ENCODE measurements around the gene FAM171A1.
A peak's percentile ranks its signal among the peaks of the same experiment; 100 is the strongest.

FAM171A1 gene

DNA sequence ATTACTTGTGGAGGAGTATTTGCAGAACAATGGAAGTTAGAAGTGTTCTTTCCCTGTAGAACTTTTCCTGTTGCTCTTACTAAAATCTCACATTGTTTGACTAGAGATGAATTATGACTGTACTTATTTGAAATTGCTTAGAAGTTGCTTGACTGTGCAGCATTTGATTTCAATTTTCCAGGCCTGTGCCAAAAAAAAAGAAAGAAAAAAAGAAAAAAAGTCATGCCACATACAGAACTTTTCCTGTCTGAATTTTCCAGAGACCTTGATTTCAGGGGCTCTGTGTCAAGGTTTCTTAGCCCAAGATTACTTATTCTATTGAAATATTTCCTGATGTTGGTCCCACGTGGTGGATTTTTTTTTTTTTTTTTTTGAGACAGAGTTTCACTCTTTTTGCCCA, 3.5 kb upstream of the FAM171A1 start:
- FAIRE-seq: no peak

DNA sequence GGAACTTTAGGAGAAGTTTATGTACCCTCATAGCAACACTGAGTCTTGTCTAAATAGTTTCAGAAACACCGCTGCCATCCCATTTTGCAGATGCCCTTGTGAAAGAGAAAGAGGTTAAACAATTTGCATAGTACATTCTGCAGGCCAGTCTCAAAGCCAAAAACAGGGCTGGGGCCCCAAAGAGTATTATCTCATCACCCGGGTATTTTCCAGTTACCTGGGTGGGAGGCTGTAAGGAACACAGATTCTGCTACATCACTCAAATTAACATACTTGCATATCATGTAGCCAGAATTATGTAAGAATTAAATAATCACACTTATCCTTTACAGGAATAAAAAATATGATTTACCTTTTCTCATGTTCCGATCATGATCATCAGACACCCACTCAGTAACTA, 3.1 kb upstream of the FAM171A1 start:
- FAIRE-seq: no peak

More for the DNA sequence above, 3.5 kb upstream of the FAM171A1 start:
- no peak for DNase-seq (ENCODE audit: insufficient read length, low spot score)

DNA sequence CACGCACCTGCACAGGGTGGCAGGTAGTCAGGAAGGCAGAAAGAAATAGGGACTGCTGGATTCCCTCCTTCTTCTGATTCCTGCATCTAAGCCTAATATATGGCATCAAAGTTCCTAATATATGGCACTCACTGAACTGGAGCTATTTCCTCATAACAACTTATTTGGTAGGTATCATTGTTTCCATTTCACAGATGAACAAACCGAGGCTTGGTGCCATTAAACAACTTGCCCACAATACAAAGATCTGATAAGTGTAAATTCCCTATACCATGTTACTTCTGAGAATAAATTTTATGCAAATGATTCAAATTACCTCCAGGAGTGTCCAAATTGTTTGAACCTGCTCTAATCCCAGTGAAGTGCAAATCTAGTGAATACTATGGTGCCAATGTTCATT, 2.1 kb upstream of the FAM171A1 start:
- FAIRE-seq (no peak), DNase-seq (ENCODE audit: insufficient read length, low spot score) (no peak)

More for the DNA sequence above, 3.1 kb upstream of the FAM171A1 start:
- DNase-seq (ENCODE audit: insufficient read length, low spot score): no peak

DNA sequence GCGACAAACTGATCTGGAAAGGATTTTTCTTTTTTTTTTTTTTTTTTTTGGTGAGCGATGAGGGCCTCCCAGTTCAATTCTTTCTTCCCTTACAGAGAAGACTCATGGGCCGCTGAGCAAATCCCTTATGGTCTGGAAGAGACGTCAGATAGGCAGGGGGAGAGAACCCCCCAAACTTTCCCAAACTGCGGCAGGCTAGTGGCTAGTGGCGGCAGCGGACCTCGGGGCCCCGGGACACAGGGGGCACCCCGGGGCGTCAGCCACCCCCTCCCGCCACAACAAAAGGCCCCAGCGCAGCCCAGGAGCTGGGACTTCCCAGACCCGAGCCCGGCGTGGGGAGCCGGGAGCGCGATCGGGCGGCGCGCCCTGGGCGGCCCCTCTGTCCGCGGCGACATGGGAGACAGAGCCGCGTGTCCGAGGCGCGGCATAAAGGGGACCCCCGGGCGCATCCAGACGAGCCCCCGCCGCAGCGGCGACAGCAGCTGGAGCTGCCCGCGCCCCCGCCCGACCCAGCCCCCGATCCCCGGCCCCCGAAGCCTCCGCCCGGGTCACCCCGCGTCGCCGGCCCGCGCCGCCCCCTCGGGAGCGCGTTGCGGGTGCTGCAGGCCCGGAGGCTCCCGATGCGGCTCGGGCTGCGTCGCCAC, 755 bp downstream of the FAM171A1 start:
- DNase-seq (ENCODE audit: insufficient read length, low spot score): peak; percentile 24
- no peak for FAIRE-seq

DNA sequence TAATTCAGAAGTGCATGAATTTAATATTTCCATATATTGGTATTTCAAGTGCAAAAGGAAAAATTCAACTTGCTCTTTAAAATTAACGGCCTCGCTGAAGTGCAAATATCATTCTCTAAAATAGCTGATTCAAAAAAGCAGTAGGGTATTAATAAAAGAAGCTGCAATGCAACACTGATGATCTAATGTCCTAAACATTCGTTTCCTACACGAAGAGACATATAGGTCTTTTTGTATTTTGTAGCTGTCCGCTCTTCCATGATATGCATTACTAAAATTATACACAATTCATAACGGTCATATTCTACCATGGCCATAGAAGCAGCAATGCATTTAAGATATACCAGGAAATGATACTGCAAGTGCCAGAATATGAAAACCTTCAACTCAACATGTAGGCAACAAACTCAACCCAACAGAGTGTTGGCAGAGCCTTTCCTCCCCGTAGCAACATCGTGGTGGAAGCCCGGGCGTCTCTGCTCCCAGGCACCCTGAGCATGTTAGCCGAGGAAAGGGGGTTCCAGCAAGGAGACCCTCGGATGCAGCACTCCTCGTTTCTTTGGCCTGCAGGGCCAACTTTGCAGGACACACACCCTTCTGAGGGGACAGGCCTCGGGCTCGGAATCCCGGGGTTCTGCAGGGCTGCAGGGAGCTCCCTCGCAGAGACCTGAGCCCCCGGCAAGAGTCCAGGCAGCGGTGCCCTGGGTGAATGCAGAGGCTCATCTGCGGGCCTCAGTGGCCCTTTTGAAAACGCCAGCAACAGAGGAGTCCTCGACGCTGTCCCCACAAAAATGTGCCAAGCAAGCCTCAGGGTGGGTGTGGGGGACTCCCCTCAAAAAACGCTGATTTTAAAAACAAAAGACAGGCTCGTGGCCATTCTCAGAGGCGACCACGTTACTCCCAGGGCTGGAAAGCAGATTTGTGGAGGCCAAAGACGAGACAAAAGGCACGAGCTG, 1.6 kb downstream of the FAM171A1 start:
- no peak for FAIRE-seq
- DNase-seq (ENCODE audit: insufficient read length, low spot score): no peak

DNA sequence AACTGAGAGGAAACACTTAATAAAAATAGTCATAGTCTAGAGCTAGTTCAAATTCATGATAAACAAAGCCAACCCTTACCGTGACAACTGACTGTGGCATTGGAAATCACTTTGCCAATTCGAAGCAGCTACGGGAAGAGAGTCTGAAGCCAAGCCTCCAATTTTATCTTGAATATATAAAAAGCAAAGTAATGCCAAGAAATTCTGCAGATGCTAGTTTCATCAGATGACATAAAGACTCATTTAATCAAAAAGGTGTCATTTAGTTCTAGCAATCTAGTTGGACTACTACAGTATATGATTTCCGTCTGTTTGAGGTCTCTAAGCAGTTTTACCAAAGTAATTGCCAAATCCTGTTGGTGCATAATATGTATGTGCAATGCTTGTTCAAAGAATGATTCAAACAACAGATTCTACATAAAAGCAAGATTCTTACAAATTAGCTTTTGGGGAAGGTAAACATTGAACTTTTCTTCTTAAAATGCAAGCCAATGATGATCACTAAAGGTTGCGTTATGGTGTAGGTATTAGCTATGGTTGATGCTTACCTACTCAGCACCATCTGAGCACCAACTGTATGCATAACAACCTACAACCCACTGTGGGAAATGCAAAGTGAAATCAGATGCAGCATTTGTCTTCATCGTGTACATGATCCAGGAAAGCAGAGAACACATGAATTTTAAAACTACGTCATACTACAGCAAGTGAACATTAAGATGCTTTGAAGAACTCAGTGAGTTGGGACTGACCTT, 2.8 kb downstream of the FAM171A1 start:
- DNase-seq (ENCODE audit: insufficient read length, low spot score): no peak
- FAIRE-seq: no peak

DNA sequence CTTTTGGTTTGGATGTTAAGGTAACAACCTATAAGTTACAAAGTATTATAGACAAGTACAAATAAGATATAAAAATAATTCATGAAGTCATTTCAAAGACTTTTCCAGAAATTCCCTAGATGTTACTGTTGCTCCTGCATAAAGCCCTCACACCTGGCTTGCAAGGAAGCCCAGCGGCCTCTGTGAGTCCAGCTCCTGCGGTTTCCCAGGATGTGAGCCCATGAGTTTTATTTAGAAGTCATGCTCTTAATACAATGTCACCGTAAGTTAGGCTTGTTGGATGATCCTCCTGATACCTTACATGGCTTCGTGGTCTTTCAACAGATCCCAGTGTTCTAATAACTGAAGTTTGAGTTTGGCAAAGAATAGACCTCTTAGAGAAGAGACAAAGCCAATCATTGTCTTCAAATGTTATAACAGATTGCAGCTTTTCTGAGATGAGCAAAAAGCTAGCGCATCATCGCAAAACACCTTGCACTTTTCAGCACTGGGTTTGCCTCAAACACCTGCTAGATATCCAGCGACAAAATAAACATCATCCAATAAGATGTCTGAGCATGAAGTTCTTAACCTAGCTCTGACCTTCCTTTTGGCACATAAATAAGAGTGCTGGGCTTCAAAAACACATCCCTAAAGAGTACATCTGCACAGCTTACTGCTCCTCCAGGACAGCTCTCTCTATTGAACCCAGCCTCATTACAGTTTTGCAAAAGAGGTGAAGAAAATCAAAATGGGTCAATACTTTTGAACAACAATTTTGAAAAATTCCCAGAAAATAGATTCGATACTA, 3.6 kb downstream of the FAM171A1 start:
- no peak for FAIRE-seq
- DNase-seq (ENCODE audit: insufficient read length, low spot score): no peak

DNA sequence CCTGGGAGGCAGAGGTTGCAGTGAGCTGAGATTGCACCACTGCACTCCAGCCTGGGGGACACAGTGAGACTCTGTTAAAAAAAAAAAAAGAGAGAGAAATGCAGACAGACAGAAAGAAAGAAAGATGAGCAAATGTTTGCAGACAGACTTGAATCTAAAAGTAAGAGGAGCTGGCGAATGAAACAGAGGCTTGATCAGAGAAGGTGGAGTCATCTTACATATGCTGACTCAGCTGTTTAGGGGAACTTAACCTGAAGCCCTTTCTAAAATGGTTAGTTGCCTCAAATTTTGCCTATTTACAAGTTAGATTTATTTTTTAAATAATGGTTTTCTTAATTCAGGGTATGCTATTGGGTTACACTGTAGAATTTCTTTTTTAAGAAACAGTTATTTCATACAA, 5.4 kb downstream of the FAM171A1 start:
- FAIRE-seq: no peak
- DNase-seq (ENCODE audit: insufficient read length, low spot score): no peak

DNA sequence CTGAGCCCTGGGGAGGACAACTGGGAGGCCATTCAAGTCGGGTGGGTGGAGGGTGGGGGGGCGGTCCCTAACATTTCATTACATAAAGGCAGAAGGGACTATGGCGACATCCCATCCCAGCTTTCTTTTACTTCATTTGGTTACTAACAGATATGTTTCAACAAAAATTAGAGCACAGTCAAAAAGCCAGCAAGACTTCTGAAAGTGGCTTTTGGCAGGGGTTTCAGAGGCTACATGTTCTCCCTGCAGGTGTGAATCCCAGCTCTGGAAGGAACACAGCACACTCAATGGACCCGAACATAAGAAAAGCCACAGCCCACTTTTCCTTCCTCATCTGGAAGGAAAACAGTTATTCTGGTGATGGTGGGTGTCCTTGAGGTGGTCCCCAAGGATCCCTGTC, 7.1 kb downstream of the FAM171A1 start:
- DNase-seq (ENCODE audit: insufficient read length, low spot score) (no peak), FAIRE-seq (no peak)

DNA sequence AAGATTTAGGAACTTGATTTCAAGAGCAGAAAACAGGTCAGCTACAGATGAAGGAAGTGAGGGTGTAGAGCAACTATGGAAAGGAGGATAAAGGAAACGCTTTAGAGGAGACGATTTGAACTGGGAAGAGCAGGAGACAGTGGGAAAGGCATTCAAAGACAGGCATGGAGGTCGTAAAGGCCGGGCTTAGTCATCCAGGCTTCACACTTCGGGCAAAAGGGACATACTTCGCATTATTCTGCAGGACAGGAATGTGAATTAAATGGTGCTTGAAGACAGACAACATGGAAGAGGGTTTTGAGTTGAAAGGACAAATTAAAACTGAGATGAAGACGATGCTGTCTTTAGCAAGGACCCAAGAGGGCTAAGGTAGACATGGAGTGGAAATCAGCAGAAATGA, 8.1 kb downstream of the FAM171A1 start:
- FAIRE-seq (no peak), DNase-seq (ENCODE audit: insufficient read length, low spot score) (no peak)

DNA sequence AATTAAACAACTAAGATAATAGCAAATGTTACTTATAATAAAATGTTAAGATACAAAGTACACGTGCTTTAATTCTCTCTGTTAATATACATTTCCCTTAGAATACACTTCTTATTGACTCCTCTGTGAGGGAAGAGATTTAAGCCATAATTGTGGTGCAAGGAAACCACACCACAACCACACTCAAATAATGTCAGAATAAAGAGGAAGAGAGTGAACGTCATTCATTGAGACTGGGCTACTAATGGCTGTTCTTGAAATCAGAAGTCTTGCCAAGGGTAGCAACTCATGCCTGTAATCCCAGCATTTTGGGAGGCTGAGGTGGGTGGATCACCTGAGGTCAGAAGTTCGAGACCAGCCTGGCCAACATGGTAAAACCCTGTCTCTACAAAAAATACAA, 10.0 kb downstream of the FAM171A1 start:
- FAIRE-seq (no peak), DNase-seq (ENCODE audit: insufficient read length, low spot score) (no peak)

DNA sequence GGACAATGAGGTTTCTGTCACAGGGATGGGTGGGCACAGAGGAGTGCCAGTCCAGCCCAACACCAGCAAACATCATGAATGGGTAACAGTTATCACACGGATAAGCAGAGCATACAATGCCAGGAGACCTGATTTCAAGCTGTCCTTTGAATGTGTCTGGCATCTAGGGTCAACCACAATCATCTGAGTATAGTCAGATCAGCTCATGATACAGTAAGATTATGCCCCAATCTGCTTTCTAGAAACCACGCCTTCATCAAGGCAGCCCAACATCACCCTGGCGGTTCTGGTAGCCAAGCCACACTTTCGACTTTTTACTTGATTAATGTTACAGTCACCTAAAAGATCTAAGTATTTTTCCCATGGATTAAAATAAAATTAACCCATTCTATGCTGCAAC, 10.5 kb downstream of the FAM171A1 start:
- DNase-seq (ENCODE audit: insufficient read length, low spot score) (no peak), FAIRE-seq (no peak)

DNA sequence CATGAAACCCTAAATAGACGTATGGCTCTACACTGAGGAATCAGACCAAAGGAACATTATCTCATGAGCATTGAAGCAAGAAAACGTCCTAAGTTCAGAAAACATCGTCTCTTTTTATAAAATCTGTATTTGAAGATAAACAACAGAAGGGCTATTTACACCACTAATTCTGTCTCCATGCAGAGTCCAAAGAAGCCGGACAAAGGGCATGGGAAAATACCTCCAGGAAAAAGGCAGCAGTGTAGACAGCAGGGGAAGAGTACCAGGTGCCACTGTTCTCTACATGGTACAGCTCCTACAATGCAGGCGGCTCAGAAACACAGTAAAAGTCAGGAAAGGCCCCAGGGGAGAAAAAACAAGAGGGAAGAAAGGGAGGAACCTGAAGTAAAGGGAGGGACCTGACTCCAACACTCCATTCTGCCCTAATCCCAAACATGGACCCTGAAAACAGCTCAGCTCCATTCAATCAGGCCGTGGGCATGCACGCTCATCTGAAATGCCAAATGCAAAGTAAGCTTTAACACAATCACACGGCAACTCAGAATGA, 17.5 kb downstream of the FAM171A1 start:
- no peak for FAIRE-seq
- no peak for DNase-seq (ENCODE audit: insufficient read length, low spot score)

DNA sequence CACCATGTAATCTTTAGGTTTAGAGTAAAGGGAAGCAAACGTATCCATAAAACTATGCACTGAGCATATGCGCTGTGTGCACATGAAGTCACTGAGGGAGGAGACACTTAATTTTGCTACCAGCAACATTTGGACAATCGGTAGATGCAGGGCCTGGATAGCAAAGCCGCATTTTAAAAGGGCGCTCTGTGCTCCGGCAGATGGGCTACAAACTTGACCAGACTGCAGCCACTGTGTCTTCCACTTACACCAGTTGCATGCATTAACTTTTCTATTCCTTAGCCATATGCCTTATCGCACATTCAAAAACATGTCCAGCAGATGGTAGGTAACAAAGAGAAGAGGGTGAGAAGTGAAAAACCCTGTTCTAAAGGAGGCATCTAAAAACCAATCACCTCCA, 18.3 kb downstream of the FAM171A1 start:
- no peak for DNase-seq (ENCODE audit: insufficient read length, low spot score)
- no peak for FAIRE-seq

DNA sequence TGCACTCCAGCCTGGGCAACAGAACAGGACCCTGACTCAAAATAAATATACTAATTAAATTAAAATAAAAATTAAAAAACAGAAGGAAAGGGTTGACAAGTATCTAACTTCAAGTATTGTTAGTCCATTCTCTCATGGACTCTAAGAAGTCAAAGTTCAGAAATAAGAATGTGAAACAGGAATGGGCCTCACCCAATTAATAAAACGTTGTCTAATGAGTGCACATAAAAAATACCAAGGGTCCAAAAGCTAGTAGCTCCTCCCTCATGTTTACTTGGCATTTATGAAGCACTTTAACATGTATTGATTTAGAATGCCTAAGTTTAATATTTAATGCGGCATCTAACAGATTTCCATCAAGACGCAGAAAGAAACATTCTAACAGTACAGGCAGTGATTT, 18.9 kb downstream of the FAM171A1 start:
- no peak for DNase-seq (ENCODE audit: insufficient read length, low spot score)
- FAIRE-seq: no peak

DNA sequence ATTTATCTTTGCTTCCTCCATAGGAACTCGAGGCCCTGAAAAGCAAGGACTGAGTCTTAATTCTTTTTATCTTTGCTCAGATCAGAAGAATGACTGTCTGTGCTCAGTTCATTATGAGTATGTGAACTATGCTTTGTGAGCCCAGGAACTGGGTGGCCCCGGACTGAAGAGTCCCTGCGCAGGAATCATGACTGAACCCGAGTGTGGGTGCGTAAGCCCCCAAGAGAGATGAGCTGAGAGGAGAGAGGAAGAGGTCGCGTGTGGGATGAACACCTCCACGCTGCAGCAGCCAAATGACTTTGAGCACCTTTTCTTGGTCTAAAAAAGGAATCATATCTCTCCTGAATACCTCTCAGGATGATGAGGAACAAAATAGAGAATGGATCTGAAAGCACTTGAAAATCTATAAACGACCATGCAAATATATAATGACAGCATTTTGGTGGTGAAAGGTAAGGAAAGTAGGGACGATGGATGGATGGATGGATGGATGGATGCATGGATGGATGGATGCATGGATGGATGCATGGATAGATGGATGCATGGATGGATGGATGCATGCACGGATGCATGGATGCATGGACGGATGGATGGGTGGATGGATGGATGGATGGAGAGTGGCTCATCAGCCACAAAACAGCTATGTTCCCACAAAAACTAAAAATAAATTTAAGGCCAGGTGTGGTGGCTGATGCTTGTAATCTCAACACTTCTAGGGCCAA, 19.8 kb downstream of the FAM171A1 start:
- no peak for DNase-seq (ENCODE audit: insufficient read length, low spot score)
- no peak for FAIRE-seq

DNA sequence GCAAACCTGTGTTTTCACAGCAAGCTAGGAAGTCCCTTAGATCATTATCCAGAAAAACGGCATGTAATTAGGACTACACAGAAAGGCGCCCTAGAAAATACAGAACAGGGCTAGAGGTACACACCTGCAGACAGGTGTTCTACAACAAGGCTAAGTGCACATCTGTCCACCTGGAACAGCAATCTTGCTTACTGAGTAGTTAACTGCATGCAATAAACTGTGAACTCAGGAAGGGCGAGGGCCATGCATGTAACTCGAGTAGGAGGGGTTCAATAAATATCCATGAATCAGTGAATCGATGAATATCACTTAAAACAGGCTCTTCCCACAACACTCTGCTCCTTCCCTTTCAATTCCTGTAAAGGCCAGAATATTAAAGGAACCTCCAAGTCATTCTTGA, 22.0 kb downstream of the FAM171A1 start:
- no peak for FAIRE-seq
- no peak for DNase-seq (ENCODE audit: insufficient read length, low spot score)

DNA sequence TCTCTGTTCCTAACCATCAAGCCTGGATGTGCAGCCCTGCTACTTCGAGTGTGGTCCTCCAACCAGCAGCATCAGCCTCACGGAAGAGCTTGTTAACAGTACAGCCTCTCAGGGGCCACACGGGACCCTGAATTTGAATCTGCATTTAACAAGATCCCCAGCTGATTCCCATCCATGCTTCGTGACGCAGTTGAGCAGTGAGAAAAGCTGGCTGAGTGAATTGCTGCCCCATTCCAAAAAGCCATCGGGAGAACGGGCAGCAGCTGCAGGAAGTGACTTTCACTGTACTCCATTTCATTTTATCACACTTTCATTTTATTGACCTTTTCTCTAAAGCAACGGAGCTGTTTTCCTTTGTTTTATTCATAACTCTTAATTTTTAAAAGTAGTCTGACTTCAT, 22.5 kb downstream of the FAM171A1 start:
- DNase-seq (ENCODE audit: insufficient read length, low spot score) (no peak), FAIRE-seq (no peak)

DNA sequence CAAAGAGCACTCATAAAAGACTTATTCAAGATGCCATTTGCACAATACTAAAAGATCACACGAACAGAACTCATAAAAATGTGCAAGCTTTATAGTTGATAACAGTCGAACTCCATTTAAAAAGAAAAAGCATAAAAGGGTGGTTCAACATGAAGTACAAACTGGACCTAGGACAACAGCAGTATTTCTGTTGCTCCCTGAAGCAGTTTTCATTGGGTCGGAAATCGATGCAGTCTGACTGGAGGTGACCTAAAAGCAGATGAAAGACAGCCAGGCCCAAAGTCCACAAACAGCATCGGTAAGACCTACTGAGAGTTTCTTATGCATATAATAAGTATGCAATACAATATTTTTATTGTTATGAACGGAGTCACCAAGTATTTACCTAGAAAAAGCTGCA, 23.9 kb downstream of the FAM171A1 start:
- FAIRE-seq (no peak), DNase-seq (ENCODE audit: insufficient read length, low spot score) (no peak)

Measured in GM19239 (cell line).